Ovary (tissue), 3 donors: ENCODE data around the gene CALM1.

Experiments
- CTCF ChIP-seq, 3 donors: fragments of 450-650 bp in 2 of 3; fragments of 200-600 bp in 1 of 3; IDR thresholded peaks; one replicate each; pipeline versions ENCODE4 v1.5.1 to v1.8.0; 2016 to 2022; ENCODE audit warnings: antibody characterized with exemption in 3 of 3, mild to moderate bottlenecking in 1 of 3
- EP300 ChIP-seq: sonication (generic); formaldehyde crosslinking; IDR thresholded peaks from one replicate; pipeline ENCODE4 v1.6.1; 2017; ENCODE audit warnings: antibody characterized with exemption
- POLR2A ChIP-seq: fragments of 450-650 bp; IDR thresholded peaks from one replicate; pipeline ENCODE4 v1.6.1; 2017; ENCODE audit warnings: antibody characterized with exemption, mild to moderate bottlenecking, moderate library complexity
- donor health status: DM: no; HTN: no; CAD: no.

DNA sequence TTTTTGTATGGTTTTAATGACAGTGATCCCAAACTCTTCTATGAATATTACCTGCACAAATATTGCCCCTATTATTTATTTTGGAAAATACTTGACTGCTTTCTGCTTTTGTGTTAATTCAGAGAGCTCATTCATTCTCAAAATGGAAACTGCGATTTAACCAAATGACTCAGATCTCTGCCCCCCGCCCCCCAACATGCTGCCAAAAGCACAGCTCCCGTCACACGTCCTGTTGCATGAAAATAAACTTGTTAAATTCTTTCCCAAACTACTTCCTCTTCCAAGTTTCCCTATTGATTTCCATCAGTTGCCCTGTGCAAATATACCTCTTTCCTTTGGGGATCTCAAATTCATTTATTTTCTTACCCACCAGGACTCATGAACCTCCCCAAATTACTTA lies 47.1 kb upstream of the CALM1 start:
- TF ChIP-seq CTCF (IDR thresholded peaks at IDR 0.05), result no peak
- TF ChIP-seq POLR2A, result no peak
- no peak for TF ChIP-seq EP300
